Retinal pigment epithelial cell (primary cell): Measurements from ENCODE around the gene VHLL.

Source experiments
- DNase-seq: peaks from one replicate; pipeline ENCODE4 v3.0.0-alpha.2; 2010; ENCODE audit warnings: low read depth
- H3K4me3 ChIP-seq: 2 replicates; pipeline ENCODE4 v1.5.1; 2011; ENCODE audit warnings: mild to moderate bottlenecking, low read length, control low read depth, moderate library complexity
- TF ChIP-seq, protein P1 (sequence below): conservative IDR thresholded peaks from 2 replicates; pipeline ENCODE4 v1.5.1; 2011; ENCODE audit warnings: low read depth, low read length, control low read depth, inconsistent platforms

VHLL gene

DNA sequence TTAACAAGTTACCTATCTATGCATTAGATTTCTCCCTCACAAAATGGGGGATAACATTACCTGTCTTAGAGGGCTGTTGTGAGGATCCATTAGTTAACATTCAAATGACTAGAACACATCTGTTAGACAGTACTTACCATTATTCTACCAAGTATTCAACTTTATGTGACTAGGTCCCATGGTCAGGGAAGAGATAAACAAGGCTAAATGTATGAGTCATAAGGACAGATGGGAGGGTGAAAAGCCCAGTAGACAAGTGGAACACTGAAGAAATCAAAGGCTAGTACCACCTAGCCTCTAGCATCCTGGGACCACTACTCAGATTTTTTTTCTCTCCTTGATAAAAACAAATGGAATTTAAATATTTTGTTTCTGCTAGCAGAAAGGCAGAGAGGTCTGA lies 9.0 kb upstream of the VHLL start:
- TF ChIP-seq, protein P1, sequence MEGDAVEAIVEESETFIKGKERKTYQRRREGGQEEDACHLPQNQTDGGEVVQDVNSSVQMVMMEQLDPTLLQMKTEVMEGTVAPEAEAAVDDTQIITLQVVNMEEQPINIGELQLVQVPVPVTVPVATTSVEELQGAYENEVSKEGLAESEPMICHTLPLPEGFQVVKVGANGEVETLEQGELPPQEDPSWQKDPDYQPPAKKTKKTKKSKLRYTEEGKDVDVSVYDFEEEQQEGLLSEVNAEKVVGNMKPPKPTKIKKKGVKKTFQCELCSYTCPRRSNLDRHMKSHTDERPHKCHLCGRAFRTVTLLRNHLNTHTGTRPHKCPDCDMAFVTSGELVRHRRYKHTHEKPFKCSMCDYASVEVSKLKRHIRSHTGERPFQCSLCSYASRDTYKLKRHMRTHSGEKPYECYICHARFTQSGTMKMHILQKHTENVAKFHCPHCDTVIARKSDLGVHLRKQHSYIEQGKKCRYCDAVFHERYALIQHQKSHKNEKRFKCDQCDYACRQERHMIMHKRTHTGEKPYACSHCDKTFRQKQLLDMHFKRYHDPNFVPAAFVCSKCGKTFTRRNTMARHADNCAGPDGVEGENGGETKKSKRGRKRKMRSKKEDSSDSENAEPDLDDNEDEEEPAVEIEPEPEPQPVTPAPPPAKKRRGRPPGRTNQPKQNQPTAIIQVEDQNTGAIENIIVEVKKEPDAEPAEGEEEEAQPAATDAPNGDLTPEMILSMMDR = no peak
- no peak for DNase-seq
- H3K4me3 ChIP-seq = no peak overlapping the region

DNA sequence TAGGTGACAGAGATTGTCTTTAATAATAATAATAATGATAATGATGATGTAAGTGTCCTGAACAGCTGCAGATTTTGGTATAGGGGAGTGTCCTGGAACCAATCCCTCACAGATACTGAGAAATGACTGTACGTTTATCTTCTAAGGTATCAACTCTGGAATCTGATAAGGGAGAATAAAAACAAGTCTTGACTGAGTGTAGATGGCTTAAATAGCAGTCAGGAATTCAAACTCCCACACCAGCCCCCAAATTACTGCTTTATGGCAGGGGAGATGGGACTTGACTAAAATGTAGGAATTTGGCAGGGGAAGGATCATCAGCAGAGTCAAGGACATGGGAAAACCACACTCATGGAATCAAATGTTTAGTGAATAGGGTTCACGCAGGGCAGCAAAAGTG lies 6.1 kb upstream of the VHLL start:
- no peak for DNase-seq
- TF ChIP-seq, protein P1 = no peak
- no peak overlapping the region for H3K4me3 ChIP-seq

DNA sequence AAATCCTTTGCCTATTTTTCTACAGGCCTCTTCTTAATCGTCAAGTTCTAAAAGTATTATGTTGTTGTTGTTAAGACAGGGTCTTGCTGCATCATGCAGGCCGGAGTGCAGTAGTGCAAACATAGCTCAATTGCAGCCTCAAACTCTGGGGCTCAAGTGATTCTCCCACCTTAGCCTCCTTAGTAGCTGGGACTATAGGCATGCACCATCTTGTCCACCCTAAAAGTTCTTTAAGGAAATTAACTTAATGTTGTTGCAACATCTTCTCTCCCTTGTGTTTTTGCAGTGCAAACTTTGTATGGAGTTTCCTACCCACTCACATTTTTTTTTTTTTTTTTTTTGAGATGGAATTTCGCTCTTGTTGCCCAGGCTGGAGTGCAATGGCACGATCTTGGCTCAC lies 4.1 kb upstream of the VHLL start:
- no peak for DNase-seq
- TF ChIP-seq, protein P1 = no peak
- H3K4me3 ChIP-seq = no peak overlapping the region

DNA sequence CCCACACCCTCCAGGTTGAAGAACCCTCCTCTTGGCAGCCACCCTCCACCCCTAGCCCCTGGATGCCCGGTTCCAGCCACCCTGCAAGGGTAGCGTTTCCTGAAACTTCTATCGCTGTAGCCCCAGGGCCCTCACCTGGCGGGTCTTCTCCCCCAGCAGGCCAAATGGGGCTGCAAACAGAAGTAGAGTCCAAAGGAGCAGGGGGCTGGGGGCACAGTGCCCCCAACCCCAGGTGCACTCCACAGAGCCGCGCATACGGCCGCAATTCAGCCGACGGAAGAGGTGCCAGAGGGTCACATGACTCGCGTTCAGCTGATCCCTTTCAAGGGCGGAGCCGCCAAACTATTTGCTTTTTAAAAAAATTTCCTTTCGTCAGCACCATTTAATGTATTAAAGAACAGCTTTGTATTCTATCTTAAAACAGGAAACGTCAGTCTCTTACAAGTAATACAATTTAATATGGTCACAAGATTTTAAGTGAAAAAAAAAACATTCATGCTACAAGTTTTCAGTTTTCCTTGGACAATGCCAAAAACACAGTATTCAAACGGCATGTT lies 3.6 kb downstream of the VHLL start, which contains the start of gene GLMP:
Gene GLMP, minus strand, starts transcription at position 289 of the 557 bp plus-strand sequence. Its CDS starts 34 bp downstream, at position 255.
- DNase-seq = no peak
- peak within 1 kb of the TSS; percentile 64 for H3K4me3 ChIP-seq
- TF ChIP-seq, protein P1 = no peak

DNA sequence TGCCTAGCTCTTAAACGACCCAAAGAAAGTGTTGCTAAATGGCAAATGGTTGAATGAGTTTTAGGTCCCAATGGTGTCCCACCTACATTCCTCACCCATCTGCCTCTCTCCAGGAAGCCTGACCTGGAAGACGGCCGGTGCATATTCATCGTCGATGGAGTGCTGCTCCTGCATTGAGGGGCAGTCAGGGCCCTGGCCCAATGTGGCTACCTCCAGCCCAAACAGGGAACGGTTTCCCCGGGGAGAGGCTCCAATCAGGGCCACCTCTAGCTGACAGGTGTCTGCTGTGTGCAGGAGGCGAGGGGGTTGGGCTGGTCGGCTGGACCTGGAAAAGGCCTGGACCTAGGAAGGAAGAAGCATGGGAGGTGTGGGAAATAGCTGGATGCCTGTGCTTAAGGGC lies 5.2 kb downstream of the VHLL start:
- DNase-seq = no peak
- H3K4me3 ChIP-seq = no peak overlapping the region
- TF ChIP-seq, protein P1 = no peak

DNA sequence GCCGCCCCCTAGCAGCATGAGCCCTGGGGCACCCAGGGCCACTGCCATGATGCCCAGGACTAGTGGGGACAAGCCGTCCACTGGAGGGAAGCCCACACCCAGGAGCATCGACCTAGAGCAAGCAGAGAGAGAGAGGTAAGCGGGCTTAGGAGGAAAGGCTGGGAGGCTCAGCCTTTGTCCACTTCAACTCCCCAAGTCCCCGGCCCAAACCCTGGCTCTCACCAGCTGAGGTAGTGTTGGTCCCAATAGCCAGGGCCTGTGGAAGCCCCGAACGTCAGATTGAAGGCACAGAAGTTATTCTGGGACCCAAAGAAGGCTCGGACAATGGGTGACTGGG lies 6.0 kb downstream of the VHLL start:
- TF ChIP-seq, protein P1 = no peak
- DNase-seq = no peak
- no peak overlapping the region for H3K4me3 ChIP-seq

DNA sequence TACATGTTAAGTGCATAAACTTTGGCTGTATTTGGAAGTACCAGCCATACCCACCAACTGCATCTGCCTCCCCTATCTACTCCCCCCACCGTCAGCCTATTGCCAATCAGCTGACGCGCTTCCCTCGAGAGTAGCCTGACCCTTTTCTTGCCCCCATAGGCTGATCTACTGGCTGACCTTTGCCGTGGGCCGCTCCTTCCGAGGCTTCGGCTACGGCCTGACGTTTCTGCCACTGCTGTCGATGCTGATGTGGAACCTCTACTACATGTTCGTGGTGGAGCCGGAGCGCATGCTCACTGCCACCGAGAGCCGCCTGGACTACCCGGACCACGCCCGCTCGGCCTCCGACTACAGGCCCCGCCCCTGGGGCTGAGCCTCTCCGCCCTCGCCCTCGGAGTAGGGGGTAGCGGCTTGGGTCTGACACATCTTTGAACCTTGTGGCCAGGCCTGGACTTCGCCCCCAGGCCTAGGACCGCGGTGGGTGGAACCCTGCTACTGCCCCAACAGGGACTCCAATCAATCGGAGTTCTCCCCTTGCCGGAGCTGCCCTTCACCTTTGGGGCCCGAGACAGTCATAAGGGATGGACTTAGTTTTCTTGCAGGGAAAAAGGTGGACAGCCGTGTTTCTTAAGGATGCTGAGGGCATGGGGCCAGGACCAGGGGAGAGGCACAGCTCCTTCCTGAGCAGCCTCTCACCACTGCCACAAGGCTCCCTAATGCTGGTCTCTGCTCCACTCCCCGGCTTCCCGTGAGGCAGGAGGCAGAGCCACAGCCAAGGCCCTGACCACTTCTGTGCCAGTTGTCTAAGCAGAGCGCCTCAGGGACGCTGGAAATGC lies 7.7 kb downstream of the VHLL start:
- DNase-seq = peak; percentile 42
- TF ChIP-seq, protein P1 = no peak
- H3K4me3 ChIP-seq = peak overlapping the region; percentile 61
